ENCODE data around the gene KRT73.

GRCh38 chr12:52628111-52628507 is 9.8 kb upstream of the KRT73 start:
- TF ChIP-seq, protein P1, sequence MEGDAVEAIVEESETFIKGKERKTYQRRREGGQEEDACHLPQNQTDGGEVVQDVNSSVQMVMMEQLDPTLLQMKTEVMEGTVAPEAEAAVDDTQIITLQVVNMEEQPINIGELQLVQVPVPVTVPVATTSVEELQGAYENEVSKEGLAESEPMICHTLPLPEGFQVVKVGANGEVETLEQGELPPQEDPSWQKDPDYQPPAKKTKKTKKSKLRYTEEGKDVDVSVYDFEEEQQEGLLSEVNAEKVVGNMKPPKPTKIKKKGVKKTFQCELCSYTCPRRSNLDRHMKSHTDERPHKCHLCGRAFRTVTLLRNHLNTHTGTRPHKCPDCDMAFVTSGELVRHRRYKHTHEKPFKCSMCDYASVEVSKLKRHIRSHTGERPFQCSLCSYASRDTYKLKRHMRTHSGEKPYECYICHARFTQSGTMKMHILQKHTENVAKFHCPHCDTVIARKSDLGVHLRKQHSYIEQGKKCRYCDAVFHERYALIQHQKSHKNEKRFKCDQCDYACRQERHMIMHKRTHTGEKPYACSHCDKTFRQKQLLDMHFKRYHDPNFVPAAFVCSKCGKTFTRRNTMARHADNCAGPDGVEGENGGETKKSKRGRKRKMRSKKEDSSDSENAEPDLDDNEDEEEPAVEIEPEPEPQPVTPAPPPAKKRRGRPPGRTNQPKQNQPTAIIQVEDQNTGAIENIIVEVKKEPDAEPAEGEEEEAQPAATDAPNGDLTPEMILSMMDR (IDR thresholded peaks at IDR 0.05): no peak
- no peak for TF ChIP-seq POLR2A (IDR thresholded peaks at IDR 0.05)

Measured in Peyer's patch (tissue), 4 donors.